ENCODE data around the gene CBLN3. TPM values are rescaled to one million over a fixed set of nuclear protein-coding genes. Genes with fewer than 3 reads are reported as not detected.
"Not testable (repeated sequence)": the region's sequence is repeated elsewhere in the genome, so short reads cannot be mapped to it uniquely, and the experiment has no call there.

Gene CBLN3
- total RNA-seq (ENCODE audit: low replicate concordance) = 1.4 and 2.4 TPM in 2 replicates
- long read RNA-seq = 0 reads

DNA sequence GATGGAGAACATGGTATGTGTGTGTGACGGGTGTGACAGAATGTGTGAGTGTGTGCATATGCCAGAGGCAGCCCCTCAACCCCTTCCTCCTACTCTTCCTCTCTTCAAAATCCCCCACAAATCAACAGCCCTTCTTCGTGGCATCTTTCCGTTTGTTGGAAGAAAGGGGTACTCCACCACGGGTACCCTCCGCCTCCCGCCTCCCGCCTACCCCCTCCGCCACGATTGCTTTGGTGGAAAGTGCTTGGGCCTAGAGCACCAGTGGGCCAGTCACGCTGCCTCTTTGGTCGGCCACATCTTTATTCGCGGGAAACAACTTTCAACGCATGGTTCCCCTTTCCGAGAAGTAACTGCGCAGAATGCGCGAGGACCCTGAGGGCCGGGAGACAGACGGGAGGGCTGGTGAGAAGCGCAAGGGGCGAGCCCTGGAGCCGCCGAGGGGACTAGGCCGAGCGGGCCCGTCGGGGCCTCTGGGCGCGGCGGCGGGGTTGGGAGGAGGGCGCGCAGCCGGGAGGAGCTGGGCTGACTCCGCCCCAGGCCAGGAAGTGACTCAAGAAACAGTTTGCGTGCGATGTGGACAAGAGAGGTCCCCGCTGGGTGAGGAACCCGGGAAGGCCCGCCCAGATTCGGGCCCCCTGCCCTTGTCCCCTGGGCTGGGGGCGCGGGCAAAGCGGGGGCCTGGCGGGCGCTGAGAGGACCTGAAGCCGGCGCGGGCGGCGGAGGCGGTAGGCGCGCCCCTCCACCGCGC lies at the start of gene CBLN3, which contains the start of gene KHNYN:
CBLN3 (minus strand) TSS at position 274 of the 748 bp plus-strand sequence. CDS start 614 bp downstream, outside the sequence.
KHNYN (plus strand) TSS at position 560 of the 748 bp plus-strand sequence. CDS start 777 bp downstream, outside the sequence.
- Mint-ChIP-seq H3K9me3 (no peaks in the 10 kb centered on the region), H3K36me3 (peaks cover 11% of the 10 kb centered on the region), H3K27ac (peak within 1 kb of the TSS; percentile 94), H3K4me3 (peak within 1 kb of the TSS; percentile 90), H3K4me1 (ENCODE audit: unreplicated experiment) (peaks cover 21% of the 10 kb centered on the region), H3K27me3 (no peaks in the 10 kb centered on the region)
- peak; percentile 88 for DNase-seq (ENCODE audit: extremely low spot score, unreplicated experiment)
- TF ChIP-seq, protein P1, sequence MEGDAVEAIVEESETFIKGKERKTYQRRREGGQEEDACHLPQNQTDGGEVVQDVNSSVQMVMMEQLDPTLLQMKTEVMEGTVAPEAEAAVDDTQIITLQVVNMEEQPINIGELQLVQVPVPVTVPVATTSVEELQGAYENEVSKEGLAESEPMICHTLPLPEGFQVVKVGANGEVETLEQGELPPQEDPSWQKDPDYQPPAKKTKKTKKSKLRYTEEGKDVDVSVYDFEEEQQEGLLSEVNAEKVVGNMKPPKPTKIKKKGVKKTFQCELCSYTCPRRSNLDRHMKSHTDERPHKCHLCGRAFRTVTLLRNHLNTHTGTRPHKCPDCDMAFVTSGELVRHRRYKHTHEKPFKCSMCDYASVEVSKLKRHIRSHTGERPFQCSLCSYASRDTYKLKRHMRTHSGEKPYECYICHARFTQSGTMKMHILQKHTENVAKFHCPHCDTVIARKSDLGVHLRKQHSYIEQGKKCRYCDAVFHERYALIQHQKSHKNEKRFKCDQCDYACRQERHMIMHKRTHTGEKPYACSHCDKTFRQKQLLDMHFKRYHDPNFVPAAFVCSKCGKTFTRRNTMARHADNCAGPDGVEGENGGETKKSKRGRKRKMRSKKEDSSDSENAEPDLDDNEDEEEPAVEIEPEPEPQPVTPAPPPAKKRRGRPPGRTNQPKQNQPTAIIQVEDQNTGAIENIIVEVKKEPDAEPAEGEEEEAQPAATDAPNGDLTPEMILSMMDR (conservative IDR thresholded peaks at IDR 0.05) = no peak

DNA sequence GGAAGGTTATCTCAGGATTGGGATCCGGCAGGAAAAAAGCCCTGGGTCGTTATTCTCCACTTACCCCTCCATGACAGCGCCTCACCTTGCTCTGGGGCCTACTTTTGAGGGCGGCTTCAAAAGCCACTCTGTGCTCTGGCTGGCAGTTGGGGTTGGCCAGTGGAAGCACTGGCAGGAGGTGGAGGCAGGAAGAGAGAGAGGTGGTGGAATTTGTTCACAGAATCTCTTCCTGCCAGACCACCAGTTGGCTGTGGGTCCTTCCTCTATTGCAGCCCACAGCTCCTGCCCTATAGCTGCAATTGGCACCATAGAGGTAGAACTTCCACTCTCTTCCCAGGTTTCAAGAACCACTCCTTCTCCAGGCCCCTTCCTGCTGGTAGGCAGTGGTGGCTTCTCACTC lies 45.8 kb upstream of the CBLN3 start:
- Mint-ChIP-seq H3K27me3 (no peaks in the 10 kb centered on the region), H3K27ac (no peak overlapping the region), H3K9me3 (peaks cover 5% of the 10 kb centered on the region), H3K4me3 (no peak overlapping the region), H3K4me1 (ENCODE audit: unreplicated experiment) (no peaks in the 10 kb centered on the region), H3K36me3 (peaks cover 13% of the 10 kb centered on the region)
- DNase-seq (ENCODE audit: extremely low spot score, unreplicated experiment) = no peak
- TF ChIP-seq, protein P1 (conservative IDR thresholded peaks at IDR 0.05) = no peak

DNA sequence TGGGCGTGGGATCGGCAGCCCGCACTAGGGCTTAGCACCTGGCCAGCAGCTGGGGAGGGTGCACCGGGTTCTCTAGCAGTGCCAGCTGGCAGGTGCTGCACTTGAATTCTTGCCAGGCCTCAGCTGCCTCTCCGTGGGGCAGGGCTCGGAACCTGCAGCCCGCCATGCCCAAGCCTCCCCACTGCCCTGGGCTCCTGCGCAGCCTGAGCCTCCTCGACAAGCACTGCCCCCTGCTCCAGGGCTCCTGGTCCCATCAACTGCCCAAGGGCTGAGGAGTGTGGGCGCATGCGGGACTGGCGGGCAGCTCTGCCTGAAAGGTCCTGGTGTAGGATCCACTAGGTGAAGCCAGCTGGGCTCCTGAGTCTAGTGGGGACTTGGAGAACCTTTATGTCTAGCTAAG lies 43.7 kb upstream of the CBLN3 start:
- H3K9me3 Mint-ChIP-seq = peaks cover 5% of the 10 kb centered on the region
- TF ChIP-seq, protein P1 (conservative IDR thresholded peaks at IDR 0.05) = no peak
- H3K4me3 Mint-ChIP-seq = no peak overlapping the region
- H3K27me3 Mint-ChIP-seq = no peaks in the 10 kb centered on the region
- DNase-seq (ENCODE audit: extremely low spot score, unreplicated experiment) = no peak
- peaks cover 13% of the 10 kb centered on the region for H3K36me3 Mint-ChIP-seq
- no peak overlapping the region for H3K27ac Mint-ChIP-seq
- H3K4me1 Mint-ChIP-seq (ENCODE audit: unreplicated experiment) = no peaks in the 10 kb centered on the region

DNA sequence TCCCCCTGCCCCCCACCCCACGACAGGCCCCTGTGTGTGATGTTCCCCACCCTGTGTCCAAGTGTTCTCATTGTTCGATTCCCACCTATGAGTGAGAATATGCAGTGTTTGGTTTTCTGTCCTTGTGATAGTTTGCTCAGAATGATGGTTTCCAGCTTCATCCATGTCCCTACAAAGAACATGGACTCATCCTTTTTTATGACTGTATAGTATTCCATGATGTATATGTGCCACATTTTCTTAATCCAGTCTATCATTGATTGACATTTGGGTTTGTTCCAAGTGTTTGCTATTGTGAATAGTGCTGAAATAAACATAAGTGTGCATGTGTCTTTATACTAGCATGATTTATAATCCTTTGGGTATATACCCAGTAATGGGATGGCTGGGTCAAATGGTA lies 41.0 kb upstream of the CBLN3 start:
- not testable (repeated sequence) for H3K27me3 Mint-ChIP-seq; DNase-seq (ENCODE audit: extremely low spot score, unreplicated experiment); H3K9me3 Mint-ChIP-seq; H3K27ac Mint-ChIP-seq; H3K4me3 Mint-ChIP-seq; H3K4me1 Mint-ChIP-seq (ENCODE audit: unreplicated experiment)
- peaks cover 13% of the 10 kb centered on the region for H3K36me3 Mint-ChIP-seq

DNA sequence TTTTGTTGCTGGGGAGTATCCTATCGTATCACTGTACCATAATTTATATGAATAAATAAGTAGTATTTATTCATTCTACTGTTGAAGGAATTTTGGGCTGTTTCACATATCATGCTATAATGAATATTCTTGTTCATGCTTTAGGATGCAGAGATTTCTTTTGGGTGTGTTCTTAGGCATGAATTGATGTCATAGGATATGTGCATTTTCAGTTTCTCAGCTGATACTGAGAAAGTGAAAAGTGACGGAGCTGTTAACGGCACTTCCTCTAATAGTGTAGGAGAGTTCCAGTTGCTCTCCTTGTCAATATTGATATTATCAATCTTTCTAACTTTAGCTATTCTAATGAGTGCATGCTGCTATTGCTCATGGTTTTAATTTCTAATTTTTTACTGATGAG lies 36.3 kb upstream of the CBLN3 start:
- Mint-ChIP-seq H3K4me1 (ENCODE audit: unreplicated experiment) (no peaks in the 10 kb centered on the region), H3K27me3 (no peaks in the 10 kb centered on the region), H3K9me3 (no peaks in the 10 kb centered on the region), H3K4me3 (no peak overlapping the region), H3K36me3 (peaks cover under 1% of the 10 kb centered on the region), H3K27ac (no peak overlapping the region)
- TF ChIP-seq, protein P1 (conservative IDR thresholded peaks at IDR 0.05) = no peak
- DNase-seq (ENCODE audit: extremely low spot score, unreplicated experiment) = no peak

DNA sequence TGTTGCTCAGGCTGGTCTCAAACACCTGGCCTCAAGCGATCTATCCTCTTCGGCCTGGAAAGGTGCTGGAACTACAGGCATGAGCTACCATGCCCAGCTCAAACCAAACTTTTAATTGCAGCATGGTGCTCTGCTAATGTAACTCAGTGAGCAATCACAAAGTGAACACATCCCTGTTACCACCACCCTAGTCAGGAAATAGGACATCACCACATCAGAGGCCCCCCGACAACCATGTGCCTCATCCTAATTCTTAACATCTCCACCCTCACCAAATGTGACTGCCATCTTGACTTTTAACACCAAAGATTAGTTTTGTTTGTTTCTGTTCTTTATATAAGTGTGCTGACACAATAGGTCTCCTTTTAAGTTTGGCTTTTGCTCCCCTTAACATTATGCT lies 35.9 kb upstream of the CBLN3 start:
- Mint-ChIP-seq H3K27me3 (no peaks in the 10 kb centered on the region), H3K27ac (no peak overlapping the region), H3K4me1 (ENCODE audit: unreplicated experiment) (no peaks in the 10 kb centered on the region), H3K4me3 (no peak overlapping the region), H3K36me3 (no peaks in the 10 kb centered on the region), H3K9me3 (no peaks in the 10 kb centered on the region)
- TF ChIP-seq, protein P1 (conservative IDR thresholded peaks at IDR 0.05) = no peak
- no peak for DNase-seq (ENCODE audit: extremely low spot score, unreplicated experiment)
